Tibial nerve (tissue), 4 donors: ENCODE measurements around the gene RIOK1. TPM values are rescaled to one million over a fixed set of nuclear protein-coding genes. Genes with fewer than 3 reads are reported as not detected.

Experiments
- DNase-seq, 2 donors: peaks; one replicate each; pipeline ENCODE4 v3.0.0-alpha.2; 2019; ENCODE audit warnings: low spot score in 2 of 2
- H3K27ac ChIP-seq, 4 donors: fragments of 200-600 bp; sonication (generic) in 3 of 4; one replicate each; pipeline ENCODE4 v1.5.1; 2017 to 2019; ENCODE audit warnings: mild to moderate bottlenecking in 1 of 4
- H3K27me3 ChIP-seq, 2 donors: fragments of 200-600 bp; sonication (generic) in 1 of 2; one replicate each; pipeline versions ENCODE4 v1.5.1 to v1.6.0; 2017 to 2019
- H3K36me3 ChIP-seq, 3 donors: fragments of 200-600 bp; sonication (generic); one replicate each; pipeline ENCODE4 v1.5.1; 2018 to 2019
- H3K4me1 ChIP-seq, 4 donors: fragments of 200-600 bp; sonication (generic) in 3 of 4; one replicate each; pipeline ENCODE4 v1.5.1; 2017 to 2019
- H3K4me3 ChIP-seq, 4 donors: fragments of 200-600 bp; sonication (generic) in 3 of 4; one replicate each; pipeline ENCODE4 v1.5.1; 2017 to 2019; ENCODE audit warnings: mild to moderate bottlenecking in 1 of 4, moderate library complexity in 1 of 4
- H3K9me3 ChIP-seq, 4 donors: fragments of 200-600 bp; sonication (generic) in 3 of 4; one replicate each; pipeline ENCODE4 v1.5.1; 2017 to 2019
- EP300 ChIP-seq, 2 donors: sonication (generic); formaldehyde crosslinking; IDR thresholded peaks; one replicate each; pipeline ENCODE4 v1.6.1; 2017; ENCODE audit warnings: antibody characterized with exemption in 2 of 2, mild to moderate bottlenecking in 1 of 2
- POLR2A ChIP-seq, 2 donors: fragments of 450-650 bp; IDR thresholded peaks; one replicate each; pipeline ENCODE4 v1.6.1; 2017; ENCODE audit warnings: antibody characterized with exemption in 2 of 2, mild to moderate bottlenecking in 2 of 2, moderate library complexity in 2 of 2
- WGBS, 2 donors: methylation state at CpG; one replicate each; pipeline ENCODE4 v1.1.5; 2018; 5-methylcytosine and 5-hydroxymethylcytosine counted together
- total RNA-seq, 4 donors: library from RNA; depleted of rRNA; stranded (reverse); fragments of >200 nt; gene quantifications; one replicate each; pipeline ENCODE4 v1.1.0, GENCODE V29; 2016
- TF ChIP-seq, protein P1 (sequence below), 5 experiments: fragments of 200-600 bp in 3 of 5; fragments of 450-650 bp in 2 of 5; sonication (generic) in 3 of 5; IDR thresholded peaks; one replicate each; pipeline ENCODE4 v1.5.1; 2016 to 2019; ENCODE audit warnings: antibody characterized with exemption in 5 of 5, mild to moderate bottlenecking in 3 of 5, moderate library complexity in 2 of 5

Gene RIOK1
- total RNA-seq, 4 donors from 2014 or later: 9.0 to 25.2 (median 12.9) TPM

- TF ChIP-seq, protein P1, sequence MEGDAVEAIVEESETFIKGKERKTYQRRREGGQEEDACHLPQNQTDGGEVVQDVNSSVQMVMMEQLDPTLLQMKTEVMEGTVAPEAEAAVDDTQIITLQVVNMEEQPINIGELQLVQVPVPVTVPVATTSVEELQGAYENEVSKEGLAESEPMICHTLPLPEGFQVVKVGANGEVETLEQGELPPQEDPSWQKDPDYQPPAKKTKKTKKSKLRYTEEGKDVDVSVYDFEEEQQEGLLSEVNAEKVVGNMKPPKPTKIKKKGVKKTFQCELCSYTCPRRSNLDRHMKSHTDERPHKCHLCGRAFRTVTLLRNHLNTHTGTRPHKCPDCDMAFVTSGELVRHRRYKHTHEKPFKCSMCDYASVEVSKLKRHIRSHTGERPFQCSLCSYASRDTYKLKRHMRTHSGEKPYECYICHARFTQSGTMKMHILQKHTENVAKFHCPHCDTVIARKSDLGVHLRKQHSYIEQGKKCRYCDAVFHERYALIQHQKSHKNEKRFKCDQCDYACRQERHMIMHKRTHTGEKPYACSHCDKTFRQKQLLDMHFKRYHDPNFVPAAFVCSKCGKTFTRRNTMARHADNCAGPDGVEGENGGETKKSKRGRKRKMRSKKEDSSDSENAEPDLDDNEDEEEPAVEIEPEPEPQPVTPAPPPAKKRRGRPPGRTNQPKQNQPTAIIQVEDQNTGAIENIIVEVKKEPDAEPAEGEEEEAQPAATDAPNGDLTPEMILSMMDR (IDR thresholded peaks at IDR 0.05): no peak
- no peak for TF ChIP-seq EP300 (IDR thresholded peaks at IDR 0.05)
- no peak for TF ChIP-seq POLR2A (IDR thresholded peaks at IDR 0.05)
- WGBS, 2 donors: 52 to 56% methylated on average over 15 of the region's 15 CpGs
- Histone ChIP-seq H3K4me3 (no peak overlapping the region), H3K36me3 (no peaks in the 10 kb centered on the region), H3K9me3 (no peaks in the 10 kb centered on the region), H3K4me1 (no peaks in the 10 kb centered on the region), H3K27ac (no peak overlapping the region), H3K27me3 (peaks cover 0 to 4% of the 10 kb centered on the region in 2 donors)
- DNase-seq: no peak
These were observed 57.2 kb downstream of the RIOK1 start for GRCh38 chr6:7446619-7447325.

- no peak overlapping the region for H3K4me3 ChIP-seq
- H3K27me3 ChIP-seq: peaks cover 0 to 4% of the 10 kb centered on the region in 2 donors
- H3K4me1 ChIP-seq: no peaks in the 10 kb centered on the region
- no peak overlapping the region for H3K27ac ChIP-seq
- DNase-seq: no peak
- TF ChIP-seq POLR2A (IDR thresholded peaks at IDR 0.05) (no peak), EP300 (IDR thresholded peaks at IDR 0.05) (no peak)
- TF ChIP-seq, protein P1 (IDR thresholded peaks at IDR 0.05): no peak
- no peaks in the 10 kb centered on the region for H3K9me3 ChIP-seq
- WGBS, 2 donors: 83 to 88% methylated on average over 6 of the region's 6 CpGs
- H3K36me3 ChIP-seq: no peaks in the 10 kb centered on the region
These were observed 58.6 kb downstream of the RIOK1 start for GRCh38 chr6:7448232-7448631.

DNA sequence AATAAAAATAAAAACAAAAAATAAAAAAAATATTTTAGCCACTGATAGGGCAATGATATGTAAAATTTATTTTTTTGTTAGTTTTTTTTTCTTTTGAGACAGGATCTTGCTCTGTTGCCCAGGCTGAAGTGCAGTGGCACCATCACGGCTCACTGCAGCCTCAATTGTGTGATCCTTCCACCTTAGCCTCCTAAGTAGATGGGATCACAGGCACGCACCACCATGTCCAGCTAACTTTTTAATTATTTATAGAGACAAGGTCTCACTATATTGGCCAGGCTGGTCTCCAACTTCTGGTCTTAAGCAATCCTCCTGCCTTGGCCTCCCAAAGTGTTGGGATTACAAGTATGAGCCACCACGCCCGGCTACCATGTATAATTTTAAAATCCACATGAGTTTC is 59.4 kb downstream of the RIOK1 start:
- TF ChIP-seq, protein P1 (IDR thresholded peaks at IDR 0.05): no peak
- TF ChIP-seq POLR2A (IDR thresholded peaks at IDR 0.05) (no peak), EP300 (IDR thresholded peaks at IDR 0.05) (no peak)
- Histone ChIP-seq H3K27me3 (peaks cover 0 to 4% of the 10 kb centered on the region in 2 donors), H3K27ac (no peak overlapping the region), H3K36me3 (no peaks in the 10 kb centered on the region), H3K4me1 (no peaks in the 10 kb centered on the region), H3K4me3 (no peak overlapping the region), H3K9me3 (no peaks in the 10 kb centered on the region)
- 86 to 90% methylated on average over 4 of the region's 4 CpGs for WGBS, 2 donors
- DNase-seq: no peak

GRCh38 chr6:7451326-7451725 is 61.7 kb downstream of the RIOK1 start:
- 62 to 65% methylated on average over 4 of the region's 4 CpGs for WGBS, 2 donors
- no peaks in the 10 kb centered on the region for H3K27me3 ChIP-seq
- no peaks in the 10 kb centered on the region for H3K9me3 ChIP-seq
- TF ChIP-seq POLR2A (IDR thresholded peaks at IDR 0.05) (no peak), EP300 (IDR thresholded peaks at IDR 0.05) (no peak)
- TF ChIP-seq, protein P1 (IDR thresholded peaks at IDR 0.05): no peak
- no peaks in the 10 kb centered on the region for H3K4me1 ChIP-seq
- no peak overlapping the region for H3K27ac ChIP-seq
- H3K4me3 ChIP-seq: no peak overlapping the region
- no peaks in the 10 kb centered on the region for H3K36me3 ChIP-seq
- no peak for DNase-seq

DNA sequence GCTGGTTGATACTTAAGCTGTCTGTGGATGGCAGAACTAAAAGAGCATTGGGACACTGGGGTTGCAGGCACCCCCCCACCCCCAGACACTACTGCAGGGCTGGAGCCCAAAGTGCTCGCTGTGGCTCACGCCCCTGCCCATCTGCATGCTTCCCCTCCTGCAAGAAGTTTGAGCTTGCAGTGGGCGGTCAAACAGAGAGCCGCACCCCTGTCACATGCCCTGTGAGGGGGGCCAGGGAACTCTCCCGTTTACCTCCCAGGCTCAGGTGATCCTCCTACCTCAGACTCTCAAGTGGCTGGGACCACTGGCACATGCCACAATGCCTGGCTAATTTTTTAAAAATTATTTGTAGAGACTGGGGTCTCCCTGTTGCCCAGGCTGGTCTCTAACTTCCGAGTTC is 63.3 kb downstream of the RIOK1 start:
- TF ChIP-seq EP300 (IDR thresholded peaks at IDR 0.05) (no peak), POLR2A (IDR thresholded peaks at IDR 0.05) (no peak)
- TF ChIP-seq, protein P1 (IDR thresholded peaks at IDR 0.05): no peak
- Histone ChIP-seq H3K4me3 (no peak overlapping the region), H3K9me3 (no peaks in the 10 kb centered on the region), H3K4me1 (no peaks in the 10 kb centered on the region), H3K27ac (no peak overlapping the region), H3K27me3 (no peaks in the 10 kb centered on the region), H3K36me3 (no peaks in the 10 kb centered on the region)
- WGBS, 2 donors: 76 to 77% methylated on average over 4 to 6 of the region's 6 CpGs
- no peak for DNase-seq
